K562 (cell line): ENCODE measurements around the gene EFCAB8. TPM values are rescaled to one million over a fixed set of nuclear protein-coding genes. Genes with fewer than 3 reads are reported as not detected.

Experiments
- ATAC-seq: fragments of 200-7000 bp; cut with Tn5 transposase; 3 replicates; pipeline ENCODE4 v1.9.1; 2020; ENCODE audit warnings: moderate library complexity
- BruUV-seq: library from RNA; stranded (reverse); fragments of 400-500 nt; replicated peaks from 2 replicates; lab custom pipeline; 2021; lab: Mats Ljungman, UMichigan
- CTCF ChIA-PET: fragments of 300-600 bp; formaldehyde crosslinking; extraction: SDS; loops from one replicate; lab custom pipeline; 2021; ENCODE audit warnings: low intra/inter-chr PET ratio; lab: Yijun Ruan, JAX
- POLR2A ChIA-PET: fragments of 300-600, 350-650 bp; sonication (Branson Sonifier 250); formaldehyde crosslinking; extraction: SDS; loops from one replicate; lab custom pipeline; 2021; ENCODE audit warnings: antibody characterized with exemption, inconsistent platforms; lab: Yijun Ruan, JAX
- DNase-seq, 4 experiments: peaks; one replicate each; pipeline versions ENCODE4 v3.0.0 to v3.0.0-alpha.2; 2011 to 2018; ENCODE audit warnings: low spot score in 3 of 4, mixed read lengths in 3 of 4; ENCODE audit errors: extremely low read depth in 1 of 4
- FAIRE-seq: peaks from 2 replicates; lab custom pipeline; 2011; peaks lifted over from hg19 to GRCh38; lab: Jason Lieb, UNC
- H2AFZ ChIP-seq: 2 replicates; pipeline ENCODE4 v1.6.0; 2011; ENCODE audit warnings: low read depth, low read length, control low read depth, inconsistent platforms
- H3K27ac ChIP-seq: fragments of 200-600 bp; 3 replicates; pipeline ENCODE4 v1.8.0; 2011; ENCODE audit warnings: low read depth, mild to moderate bottlenecking, control low read depth, inconsistent platforms, low read length, moderate library complexity, mixed read lengths; ENCODE audit errors: extremely low read depth
- H3K27me3 ChIP-seq, 2 experiments: fragments of 300-600 bp in 1 of 2; 2 replicates in 1 of 2; 3 replicates in 1 of 2; pipeline versions ENCODE4 v1.6.0 to v1.8.0; 2011; ENCODE audit warnings: inconsistent platforms in 2 of 2, low read length in 2 of 2, mild to moderate bottlenecking in 1 of 2, mixed read lengths in 1 of 2, moderate library complexity in 1 of 2; ENCODE audit not compliant: control insufficient read depth in 2 of 2, insufficient read depth in 2 of 2
- H3K36me3 ChIP-seq: fragments of 300-600 bp; 3 replicates; pipeline ENCODE4 v1.8.0; 2011; ENCODE audit warnings: mild to moderate bottlenecking, low read length, inconsistent platforms; ENCODE audit not compliant: control insufficient read depth, insufficient read depth
- H3K4me1 ChIP-seq, 2 experiments: fragments of 200-600 bp in 1 of 2; replicated peaks in 1 of 2; 2 replicates in 1 of 2; 3 replicates in 1 of 2; pipeline versions ENCODE4 v1.5.1 to v1.8.0; 2011; ENCODE audit warnings: inconsistent platforms in 2 of 2, low read length in 2 of 2, mild to moderate bottlenecking in 1 of 2, mixed read lengths in 1 of 2, moderate library complexity in 1 of 2; ENCODE audit not compliant: control insufficient read depth in 2 of 2, insufficient read depth in 2 of 2
- H3K4me2 ChIP-seq: 2 replicates; pipeline ENCODE4 v1.6.1; 2011; ENCODE audit warnings: low read length, control low read depth, inconsistent platforms, mixed read lengths; ENCODE audit not compliant: insufficient read depth
- H3K4me3 ChIP-seq: fragments of 200-600 bp; sonication (generic), shearing (Covaris generic); 2 replicates; pipeline ENCODE4 v1.5.1; 2016; ENCODE audit warnings: control low read depth, inconsistent platforms
- H3K79me2 ChIP-seq: fragments of 200-600 bp; 3 replicates; pipeline ENCODE4 v1.8.0; 2011; ENCODE audit warnings: low read length, inconsistent platforms; ENCODE audit not compliant: control insufficient read depth, insufficient read depth
- H3K9ac ChIP-seq, 2 experiments: 2 replicates each; pipeline versions ENCODE4 v1.6.0 to v1.6.1; 2011; ENCODE audit warnings: low read depth in 2 of 2, low read length in 2 of 2, control low read depth in 1 of 2, inconsistent platforms in 1 of 2, mild to moderate bottlenecking in 1 of 2, mixed read lengths in 1 of 2; ENCODE audit not compliant: insufficient read depth in 1 of 2
- H3K9me1 ChIP-seq: one replicate; pipeline ENCODE4 v1.6.0; 2011; ENCODE audit warnings: inconsistent platforms, mild to moderate bottlenecking, low read length, moderate library complexity; ENCODE audit not compliant: control insufficient read depth, insufficient read depth
- H3K9me3 ChIP-seq: replicated peaks from 2 replicates; pipeline ENCODE4 v1.5.1; 2011; ENCODE audit warnings: low read depth, low read length, inconsistent platforms; ENCODE audit not compliant: control insufficient read depth, insufficient read depth
- H4K20me1 ChIP-seq: replicated peaks from 2 replicates; pipeline ENCODE4 v1.6.1; 2011; ENCODE audit warnings: low read length, inconsistent platforms, mixed read lengths; ENCODE audit not compliant: control insufficient read depth, insufficient read depth
- ADNP ChIP-seq: fragments of 200-800 bp; sonication (Bioruptor generic); IDR thresholded peaks from 2 replicates; pipeline ENCODE4 v1.6.1; 2016; ENCODE audit warnings: missing genetic modification characterization, missing compliant biosample characterization
- CC2D1A ChIP-seq: fragments of 450-650 bp; IDR thresholded peaks from 2 replicates; pipeline ENCODE4 v1.6.1; 2017; ENCODE audit warnings: mild to moderate bottlenecking
- CSDE1 ChIP-seq, 2 experiments: fragments of 450-650 bp; IDR thresholded peaks; 2 replicates each; pipeline ENCODE4 v1.6.1; 2016; ENCODE audit warnings: mild to moderate bottlenecking in 1 of 2
- DIDO1 ChIP-seq: fragments of 450-650 bp; IDR thresholded peaks from 2 replicates; pipeline ENCODE4 v1.6.1; 2016; ENCODE audit warnings: low read depth, missing biosample characterization, missing genetic modification characterization
- DPF2 ChIP-seq: fragments of 450-650 bp; IDR thresholded peaks from 2 replicates; pipeline ENCODE4 v1.6.1; 2016
- EP300 ChIP-seq: IDR thresholded peaks from 2 replicates; pipeline ENCODE4 v1.6.1; 2012; ENCODE audit warnings: low read length, improper control_type of control experiment
- FOXA3 ChIP-seq, 2 experiments: fragments of 450-650 bp in 1 of 2; sonication (generic) in 1 of 2; formaldehyde crosslinking; IDR thresholded peaks in 1 of 2; conservative IDR thresholded peaks in 1 of 2; 2 replicates each; pipeline versions ENCODE4 v1.4.0 to v1.8.0; 2020 to 2022; ENCODE audit warnings: mild to moderate bottlenecking in 2 of 2, missing genetic modification reagents in 1 of 2
- GABPB2 ChIP-seq: fragments of 250-450 bp; sonication (Bioruptor Pico); conservative IDR thresholded peaks from 2 replicates; pipeline ENCODE4 v1.5.1; 2021; ENCODE audit warnings: mild to moderate bottlenecking
- GTF2E2 ChIP-seq: fragments of 200-800 bp; sonication (Bioruptor generic); IDR thresholded peaks from 2 replicates; pipeline ENCODE4 v1.6.1; 2016; ENCODE audit warnings: missing genetic modification characterization, missing compliant biosample characterization
- ILF3 ChIP-seq: fragments of 450-650 bp; IDR thresholded peaks from 2 replicates; pipeline ENCODE4 v1.6.1; 2018; ENCODE audit warnings: antibody characterized with exemption, mild to moderate bottlenecking, moderate library complexity, borderline replicate concordance
- IRF1 ChIP-seq: sonication (generic); formaldehyde crosslinking; IDR thresholded peaks from 2 replicates; pipeline ENCODE4 v1.8.0; 2022; ENCODE audit warnings: missing genetic modification reagents, mild to moderate bottlenecking, borderline replicate concordance
- KDM5B ChIP-seq: fragments of 200-600 bp; sonication (generic); IDR thresholded peaks from 2 replicates; pipeline ENCODE4 v1.6.1; 2012; ENCODE audit warnings: low read depth, mild to moderate bottlenecking, moderate library complexity, low read length, control low read depth, inconsistent platforms; ENCODE audit not compliant: insufficient replicate concordance
- POLR2AphosphoS5 ChIP-seq: IDR thresholded peaks from 2 replicates; pipeline ENCODE4 v1.6.1; 2011; ENCODE audit warnings: mild to moderate bottlenecking, low read depth, low read length, moderate library complexity; ENCODE audit not compliant: control insufficient read depth, insufficient read depth
- RUNX1 ChIP-seq: sonication (generic); IDR thresholded peaks from 2 replicates; pipeline ENCODE4 v1.6.1; 2016; ENCODE audit warnings: antibody characterized with exemption, low read depth
- TEAD1 ChIP-seq, 2 experiments: fragments of 450-650 bp in 1 of 2; sonication (generic) in 1 of 2; formaldehyde crosslinking; IDR thresholded peaks; 2 replicates each; pipeline versions ENCODE4 v1.4.0 to v1.8.0; 2020 to 2022; ENCODE audit warnings: mild to moderate bottlenecking in 2 of 2, missing genetic modification reagents in 1 of 2
- ZC3H4 ChIP-seq: sonication (generic); formaldehyde crosslinking; IDR thresholded peaks from 2 replicates; pipeline ENCODE4 v1.9.0; 2021; ENCODE audit warnings: missing genetic modification reagents, borderline replicate concordance
- WGBS: fragments of 100-300 bp; shearing (Covaris generic); methylation state at CpG from one replicate; pipeline ENCODE4 v1.1.6; 2016; ENCODE audit warnings: low coverage, mixed read lengths; ENCODE audit not compliant: insufficient coverage; ENCODE audit errors: missing lambda C conversion rate; 5-methylcytosine and 5-hydroxymethylcytosine counted together
- in situ Hi-C: fragments of 300-500 bp; cut with MboI; formaldehyde crosslinking; loops from 4 replicates; pipeline ENCODE4 v1.15.0; 2018; ENCODE audit warnings: inconsistent platforms, mixed read lengths
- intact Hi-C: fragments of 100-400 bp; cut with micrococcal nuclease; formaldehyde crosslinking; loops from 2 replicates; pipeline ENCODE4 v1.14.2; 2022
- polyA plus RNA-seq, 8 experiments: library from polyadenylated mRNA; depleted of rRNA in 4 of 8; stranded (reverse) in 5 of 8; unstranded in 3 of 8; fragments of >200 nt; fragmentation: Nextera tagmentation in 2 of 8; fragmentation: Illumina TruSeq in 1 of 8; extraction: Ambion mirVana in 2 of 8; extraction: Trizol in 1 of 8; gene quantifications; 2 replicates each; pipeline versions ENCODE4 v1.2.1 to v1.2.3, GENCODE V29; 2011 to 2014; ENCODE audit warnings: inconsistent platforms in 1 of 8, missing spikeins in 1 of 8
- total RNA-seq, 7 experiments: library from RNA; depleted of rRNA in 6 of 7; stranded (reverse); fragments of >200 nt in 6 of 7; fragmentation: Illumina TruSeq in 2 of 7; extraction: Trizol in 2 of 7; gene quantifications; 2 replicates each; pipeline versions ENCODE4 v1.2.1 to v1.2.3, GENCODE V29; 2011 to 2021; ENCODE audit warnings: low replicate concordance in 1 of 7
- TF ChIP-seq, protein P1 (sequence below): fragments of 250-450 bp; sonication (Bioruptor Pico); IDR thresholded peaks from 2 replicates; pipeline ENCODE4 v1.4.0; 2020; ENCODE audit warnings: mild to moderate bottlenecking
- TF ChIP-seq, protein P2 (sequence below): sonication (generic); formaldehyde crosslinking; IDR thresholded peaks from 2 replicates; pipeline ENCODE4 v1.8.1; 2023; ENCODE audit warnings: mild to moderate bottlenecking, missing genetic modification reagents

Gene EFCAB8
- total and polyA plus RNA-seq, 9 of the 15 experiments (the other 6 are each of a cell fraction or from before 2014, with no cell fraction given) = 0.03 to 0.18 (median 0.11) TPM; not detected in 6

GRCh38 chr20:32820698-32821377 is 37.9 kb upstream of the EFCAB8 start:
- no peak for FAIRE-seq
- DNase-seq = peak in 1 of 4 experiments; percentile 25
- intact Hi-C loops = no loop called here
- BruUV-seq = no TSS peak
- ATAC-seq = peak; percentile 3; the same call in 2 of the 3 replicates
- CTCF ChIA-PET = no interaction called here
- peak overlapping the region; percentile 91 for H3K4me3 ChIP-seq
- 19% methylated on average over 25 of the region's 25 CpGs for WGBS
- POLR2A ChIA-PET = interaction anchor here (0.7 to 4.0 kb wide), 18 partner anchors 7 to 451 kb away, joined by 3 to 38 read pairs (median 5); partner anchors contain the start of gene EFCAB8
- no peak overlapping the region for H2AFZ ChIP-seq
- H3K9me3 ChIP-seq = no peaks in the 10 kb centered on the region
- peak overlapping the region; percentile 95 for H3K27ac ChIP-seq
- H3K4me2 ChIP-seq = peak overlapping the region; percentile 96
- peaks cover 58% of the 10 kb centered on the region for H3K79me2 ChIP-seq
- peaks cover 26 to 29% of the 10 kb centered on the region in 2 experiments for H3K4me1 ChIP-seq
- H3K27me3 ChIP-seq = no peaks in the 10 kb centered on the region
- peak overlapping the region; percentile 91 to 99 for H3K9ac ChIP-seq
- peaks cover 32% of the 10 kb centered on the region for H3K36me3 ChIP-seq
- H3K9me1 ChIP-seq = peaks cover 4% of the 10 kb centered on the region
- peaks cover 39% of the 10 kb centered on the region for H4K20me1 ChIP-seq
- in situ Hi-C loops = no loop called here
- TF ChIP-seq, protein P1, sequence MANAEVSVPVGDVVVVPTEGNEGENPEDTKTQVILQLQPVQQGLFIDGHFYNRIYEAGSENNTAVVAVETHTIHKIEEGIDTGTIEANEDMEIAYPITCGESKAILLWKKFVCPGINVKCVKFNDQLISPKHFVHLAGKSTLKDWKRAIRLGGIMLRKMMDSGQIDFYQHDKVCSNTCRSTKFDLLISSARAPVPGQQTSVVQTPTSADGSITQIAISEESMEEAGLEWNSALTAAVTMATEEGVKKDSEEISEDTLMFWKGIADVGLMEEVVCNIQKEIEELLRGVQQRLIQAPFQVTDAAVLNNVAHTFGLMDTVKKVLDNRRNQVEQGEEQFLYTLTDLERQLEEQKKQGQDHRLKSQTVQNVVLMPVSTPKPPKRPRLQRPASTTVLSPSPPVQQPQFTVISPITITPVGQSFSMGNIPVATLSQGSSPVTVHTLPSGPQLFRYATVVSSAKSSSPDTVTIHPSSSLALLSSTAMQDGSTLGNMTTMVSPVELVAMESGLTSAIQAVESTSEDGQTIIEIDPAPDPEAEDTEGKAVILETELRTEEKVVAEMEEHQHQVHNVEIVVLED (CRISPR knock-in tag) = no peak
- TF ChIP-seq, protein P2, sequence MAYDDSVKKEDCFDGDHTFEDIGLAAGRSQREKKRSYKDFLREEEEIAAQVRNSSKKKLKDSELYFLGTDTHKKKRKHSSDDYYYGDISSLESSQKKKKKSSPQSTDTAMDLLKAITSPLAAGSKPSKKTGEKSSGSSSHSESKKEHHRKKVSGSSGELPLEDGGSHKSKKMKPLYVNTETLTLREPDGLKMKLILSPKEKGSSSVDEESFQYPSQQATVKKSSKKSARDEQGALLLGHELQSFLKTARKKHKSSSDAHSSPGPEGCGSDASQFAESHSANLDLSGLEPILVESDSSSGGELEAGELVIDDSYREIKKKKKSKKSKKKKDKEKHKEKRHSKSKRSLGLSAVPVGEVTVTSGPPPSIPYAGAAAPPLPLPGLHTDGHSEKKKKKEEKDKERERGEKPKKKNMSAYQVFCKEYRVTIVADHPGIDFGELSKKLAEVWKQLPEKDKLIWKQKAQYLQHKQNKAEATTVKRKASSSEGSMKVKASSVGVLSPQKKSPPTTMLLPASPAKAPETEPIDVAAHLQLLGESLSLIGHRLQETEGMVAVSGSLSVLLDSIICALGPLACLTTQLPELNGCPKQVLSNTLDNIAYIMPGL (CRISPR knock-in tag) = no peak
- TF ChIP-seq POLR2AphosphoS5 (0 out of 2 replicates have a peak, but pooled peaks have one; percentile 17), ILF3 (no peak), GABPB2 (CRISPR knock-in tag) (no peak), KDM5B (no peak), IRF1 (no peak), DIDO1 (tag) (no peak), RUNX1 (no peak), FOXA3 (CRISPR knock-in tag; conservative IDR thresholded peaks at IDR 0.05 in 1 of 2, IDR thresholded peaks at IDR 0.05 in 1 of 2) (peak in 1 of 2 experiments; percentile 34; a peak in 1 of 4 replicates), TEAD1 (CRISPR knock-in tag; IDR thresholded peaks at IDR 0.05) (peak in 1 of 2 experiments; percentile 47; a peak in 1 of 4 replicates), GTF2E2 (0 out of 2 replicates have a peak, but pooled peaks have one; percentile 31), ADNP (tag) (peak; percentile 44; the same call in 1 of the 2 replicates), EP300 (no peak), ZC3H4 (CRISPR knock-in tag) (no peak; the same call in 1 of the 2 replicates), DPF2 (no peak), CC2D1A (no peak), CSDE1 (IDR thresholded peaks at IDR 0.05) (no peak)
